Ovary (tissue), 9 donors: Measurements from ENCODE around the gene FBXL19. TPM values are rescaled to one million over a fixed set of nuclear protein-coding genes. Genes with fewer than 3 reads are reported as not detected.

Source experiments
- DNase-seq, 5 donors: peaks; one replicate each; pipeline ENCODE4 v3.0.0-alpha.2; 2019 to 2020
- H3K27ac ChIP-seq, 2 donors: fragments of 200-600 bp; one replicate each; pipeline versions ENCODE4 v1.5.1 to v1.8.0; 2019 to 2022
- H3K27me3 ChIP-seq: fragments of 200-600 bp; one replicate; pipeline ENCODE4 v1.8.0; 2022
- H3K36me3 ChIP-seq: fragments of 200-600 bp; sonication (generic); one replicate; pipeline ENCODE4 v1.5.1; 2019
- H3K4me1 ChIP-seq: one replicate; pipeline ENCODE4 v1.8.1; 2013; ENCODE audit warnings: mild to moderate bottlenecking, moderate library complexity; ENCODE audit not compliant: insufficient read depth
- H3K4me3 ChIP-seq: fragments of 200-600 bp; sonication (generic); one replicate; pipeline ENCODE4 v1.5.1; 2017
- H3K9me3 ChIP-seq, 2 donors: fragments of 200-600 bp in 1 of 2; sonication (generic) in 1 of 2; one replicate each; pipeline versions ENCODE4 v1.5.1 to v1.8.1; 2013 to 2019; ENCODE audit warnings: mild to moderate bottlenecking in 1 of 2, moderate library complexity in 1 of 2
- EP300 ChIP-seq: sonication (generic); formaldehyde crosslinking; IDR thresholded peaks from one replicate; pipeline ENCODE4 v1.6.1; 2017; ENCODE audit warnings: antibody characterized with exemption
- POLR2A ChIP-seq: fragments of 450-650 bp; IDR thresholded peaks from one replicate; pipeline ENCODE4 v1.6.1; 2017; ENCODE audit warnings: antibody characterized with exemption, mild to moderate bottlenecking, moderate library complexity
- WGBS, 3 donors: extraction: QIAGEN DNeasy Blood & Tissue Kit in 1 of 3; methylation state at CpG; one replicate each; pipeline versions ENCODE4 v1.1.5 to v1.1.7; 2013 to 2017; 5-methylcytosine and 5-hydroxymethylcytosine counted together
- intact Hi-C, 4 donors: fragments of 100-400 bp; cut with DNase I; formaldehyde crosslinking; loops; one replicate each; pipeline versions ENCODE4 v1.11.0 to v1.15.1; 2022 to 2023
- polyA plus RNA-seq, 2 donors: library from polyadenylated mRNA; stranded (reverse); fragments of 200-250 nt in 1 of 2; fragments of 350-450 nt in 1 of 2; fragmentation: Illumina TruSeq in 1 of 2; extraction: RNeasy Lipid Tissue Mini Kit (QIAGEN cat#74804) in 1 of 2; gene quantifications; one replicate each; pipeline ENCODE4 v1.2.3, GENCODE V29; 2013 to 2014
- total RNA-seq, 7 donors: library from RNA; depleted of rRNA in 2 of 7; stranded (reverse); fragments of >200 nt in 2 of 7; fragmentation: NEBNext Ultra II Directional in 3 of 7; extraction: Animal tissue kit (Norgen Biotek cat#: 25700) in 3 of 7; gene quantifications; one replicate each; pipeline versions ENCODE4 v1.1.0 to v1.2.4, GENCODE V29; 2016 to 2023
- TF ChIP-seq, protein P1 (sequence below), 3 donors: fragments of 450-650 bp in 2 of 3; fragments of 200-600 bp in 1 of 3; IDR thresholded peaks; one replicate each; pipeline versions ENCODE4 v1.5.1 to v1.8.0; 2016 to 2022; ENCODE audit warnings: antibody characterized with exemption in 3 of 3, mild to moderate bottlenecking in 1 of 3
- donor health status: DM: no; HTN: no; CAD: no; lungs with moderate emphysema.
- donor health status: DM: no; HTN: no; CAD: no.
- donor health status: Bipolar disorder and iron deficiency.
- donor health status: DM: yes; HTN: yes; CAD: no.
- donor health status: DM: no; HTN: no; CAD: no.
- donor health status: DM: yes; HTN: yes; CAD: no.

FBXL19 gene
- total and polyA plus RNA-seq, 9 donors = 1.6 to 24.3 (median 14.4) TPM

DNA sequence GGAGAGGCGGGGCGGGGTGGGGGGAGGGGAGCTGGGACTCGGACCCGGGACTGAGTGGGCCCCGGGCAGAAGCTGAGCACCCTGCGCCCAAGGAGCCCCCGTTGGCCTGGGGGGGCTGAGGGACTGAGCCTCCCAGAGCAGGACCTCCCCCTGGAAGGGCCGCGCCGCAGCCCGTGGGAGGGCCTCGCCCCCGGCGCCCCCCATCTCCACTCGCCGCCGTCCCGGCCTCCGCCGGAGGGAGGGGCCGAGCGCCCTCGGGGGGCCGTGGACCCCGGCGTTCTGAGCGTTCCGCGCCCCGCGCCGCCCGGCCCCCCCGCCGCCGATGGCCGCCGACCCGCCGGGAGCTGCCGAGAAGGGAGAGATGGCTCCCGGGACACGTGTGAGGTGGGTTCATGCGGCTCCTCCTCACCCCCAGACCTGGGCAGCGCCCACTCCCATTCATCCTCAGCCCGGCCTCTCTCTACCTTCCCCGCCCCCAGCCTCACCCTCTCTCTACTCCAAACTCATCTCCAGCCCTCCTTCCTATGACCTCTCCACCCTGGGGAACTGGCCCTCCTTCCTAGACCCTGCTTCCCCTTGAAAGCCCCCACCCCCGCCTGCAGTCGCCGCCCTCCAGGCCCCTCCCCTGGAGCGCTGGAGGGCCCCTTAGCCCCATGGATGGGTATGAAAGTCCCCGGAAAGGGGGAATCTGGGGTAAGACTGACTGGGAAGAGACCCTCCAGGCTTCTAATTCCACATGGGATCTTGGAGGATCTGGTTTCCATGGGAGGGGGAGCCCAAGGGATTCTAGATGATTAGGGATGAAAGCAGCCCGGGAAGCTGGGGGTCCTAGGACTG, 922 bp downstream of the FBXL19 start:
- intact Hi-C loops = no loop called here
- Histone ChIP-seq H3K9me3 (no peaks in the 10 kb centered on the region), H3K27ac (peak overlapping the region; percentile 77 to 85), H3K4me1 (no peaks in the 10 kb centered on the region), H3K36me3 (no peaks in the 10 kb centered on the region), H3K27me3 (no peaks in the 10 kb centered on the region), H3K4me3 (peak overlapping the region; percentile 84)
- TF ChIP-seq POLR2A (no peak), EP300 (no peak)
- TF ChIP-seq, protein P1, sequence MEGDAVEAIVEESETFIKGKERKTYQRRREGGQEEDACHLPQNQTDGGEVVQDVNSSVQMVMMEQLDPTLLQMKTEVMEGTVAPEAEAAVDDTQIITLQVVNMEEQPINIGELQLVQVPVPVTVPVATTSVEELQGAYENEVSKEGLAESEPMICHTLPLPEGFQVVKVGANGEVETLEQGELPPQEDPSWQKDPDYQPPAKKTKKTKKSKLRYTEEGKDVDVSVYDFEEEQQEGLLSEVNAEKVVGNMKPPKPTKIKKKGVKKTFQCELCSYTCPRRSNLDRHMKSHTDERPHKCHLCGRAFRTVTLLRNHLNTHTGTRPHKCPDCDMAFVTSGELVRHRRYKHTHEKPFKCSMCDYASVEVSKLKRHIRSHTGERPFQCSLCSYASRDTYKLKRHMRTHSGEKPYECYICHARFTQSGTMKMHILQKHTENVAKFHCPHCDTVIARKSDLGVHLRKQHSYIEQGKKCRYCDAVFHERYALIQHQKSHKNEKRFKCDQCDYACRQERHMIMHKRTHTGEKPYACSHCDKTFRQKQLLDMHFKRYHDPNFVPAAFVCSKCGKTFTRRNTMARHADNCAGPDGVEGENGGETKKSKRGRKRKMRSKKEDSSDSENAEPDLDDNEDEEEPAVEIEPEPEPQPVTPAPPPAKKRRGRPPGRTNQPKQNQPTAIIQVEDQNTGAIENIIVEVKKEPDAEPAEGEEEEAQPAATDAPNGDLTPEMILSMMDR (IDR thresholded peaks at IDR 0.05) = no peak
- 2 to 5% (median 3%) methylated on average over 21 to 53 of the region's 53 CpGs for WGBS, 3 donors
- peak; percentile 53 to 76 (median 73) for DNase-seq

DNA sequence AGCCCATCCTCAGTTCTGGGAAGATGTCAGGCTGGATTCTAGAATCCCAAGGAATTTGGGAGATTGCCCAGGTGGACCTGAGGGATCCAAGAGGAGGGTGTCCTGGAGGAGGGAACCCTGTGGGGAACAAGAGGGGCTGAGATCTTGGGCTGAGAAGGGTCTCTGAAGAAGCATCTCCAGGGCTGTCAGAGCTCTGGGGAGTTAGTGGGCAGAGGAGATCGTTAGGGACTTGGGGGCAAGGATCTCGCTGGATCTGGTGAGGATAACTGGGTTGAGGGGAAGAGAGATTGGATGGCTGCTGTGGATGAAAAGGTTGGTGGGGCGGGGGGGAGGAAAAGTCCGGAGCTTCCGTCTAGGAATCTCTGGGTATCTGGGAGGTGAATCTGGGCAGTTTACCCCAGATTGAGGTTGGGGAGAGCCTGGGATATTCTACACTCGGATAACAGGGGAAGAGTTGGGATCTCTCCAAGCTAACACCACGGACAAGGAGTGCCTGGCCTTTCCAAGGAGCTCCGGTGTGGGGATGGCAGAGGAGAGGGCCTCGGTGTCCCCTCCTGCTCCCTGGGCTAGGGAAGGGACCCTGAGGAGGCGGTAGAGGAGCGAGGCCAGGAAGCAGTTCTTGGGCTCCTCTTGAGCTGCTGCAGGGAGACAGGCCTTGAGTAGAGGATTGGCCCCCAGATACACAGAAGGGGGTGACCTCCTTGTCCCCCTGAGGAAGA, 1.7 kb downstream of the FBXL19 start:
- Histone ChIP-seq H3K27ac (peak overlapping the region in 1 of 2 donors; percentile 85), H3K9me3 (no peaks in the 10 kb centered on the region), H3K36me3 (no peaks in the 10 kb centered on the region), H3K4me3 (no peak overlapping the region), H3K4me1 (no peaks in the 10 kb centered on the region), H3K27me3 (no peaks in the 10 kb centered on the region)
- DNase-seq = peak in 2 of 5 donors; percentile 38 to 50
- TF ChIP-seq EP300 = no peak
- TF ChIP-seq, protein P1 (IDR thresholded peaks at IDR 0.05) = no peak
- TF ChIP-seq POLR2A = no peak
- intact Hi-C loops = no loop called here
- 49 to 58% (median 55%) methylated on average over 11 of the region's 11 CpGs for WGBS, 3 donors

DNA sequence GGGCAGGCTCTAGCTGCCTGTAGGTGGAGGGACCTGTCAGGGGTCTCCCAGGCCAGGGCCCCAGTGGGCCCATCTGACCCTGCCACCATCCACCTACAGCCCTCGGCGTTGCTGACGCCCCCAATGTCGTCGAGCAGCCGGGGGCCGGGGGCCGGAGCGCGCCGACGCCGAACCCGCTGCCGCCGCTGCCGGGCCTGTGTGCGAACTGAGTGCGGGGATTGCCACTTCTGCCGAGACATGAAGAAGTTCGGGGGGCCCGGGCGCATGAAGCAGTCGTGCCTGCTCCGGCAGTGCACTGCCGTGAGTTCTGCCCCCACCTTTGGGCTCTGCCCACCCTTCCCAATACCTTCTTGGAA, 2.2 kb downstream of the FBXL19 start:
- WGBS, 3 donors = 81 to 85% (median 83%) methylated on average over 26 of the region's 26 CpGs
- H3K36me3 ChIP-seq = no peaks in the 10 kb centered on the region
- DNase-seq = peak in 3 of 5 donors; percentile 36 to 59 (median 59)
- TF ChIP-seq, protein P1 (IDR thresholded peaks at IDR 0.05) = no peak
- no peak for TF ChIP-seq EP300
- TF ChIP-seq POLR2A = no peak
- H3K27me3 ChIP-seq = no peaks in the 10 kb centered on the region
- intact Hi-C loops = no loop called here
- no peaks in the 10 kb centered on the region for H3K4me1 ChIP-seq
- H3K4me3 ChIP-seq = no peak overlapping the region
- H3K27ac ChIP-seq = no peak overlapping the region
- no peaks in the 10 kb centered on the region for H3K9me3 ChIP-seq

DNA sequence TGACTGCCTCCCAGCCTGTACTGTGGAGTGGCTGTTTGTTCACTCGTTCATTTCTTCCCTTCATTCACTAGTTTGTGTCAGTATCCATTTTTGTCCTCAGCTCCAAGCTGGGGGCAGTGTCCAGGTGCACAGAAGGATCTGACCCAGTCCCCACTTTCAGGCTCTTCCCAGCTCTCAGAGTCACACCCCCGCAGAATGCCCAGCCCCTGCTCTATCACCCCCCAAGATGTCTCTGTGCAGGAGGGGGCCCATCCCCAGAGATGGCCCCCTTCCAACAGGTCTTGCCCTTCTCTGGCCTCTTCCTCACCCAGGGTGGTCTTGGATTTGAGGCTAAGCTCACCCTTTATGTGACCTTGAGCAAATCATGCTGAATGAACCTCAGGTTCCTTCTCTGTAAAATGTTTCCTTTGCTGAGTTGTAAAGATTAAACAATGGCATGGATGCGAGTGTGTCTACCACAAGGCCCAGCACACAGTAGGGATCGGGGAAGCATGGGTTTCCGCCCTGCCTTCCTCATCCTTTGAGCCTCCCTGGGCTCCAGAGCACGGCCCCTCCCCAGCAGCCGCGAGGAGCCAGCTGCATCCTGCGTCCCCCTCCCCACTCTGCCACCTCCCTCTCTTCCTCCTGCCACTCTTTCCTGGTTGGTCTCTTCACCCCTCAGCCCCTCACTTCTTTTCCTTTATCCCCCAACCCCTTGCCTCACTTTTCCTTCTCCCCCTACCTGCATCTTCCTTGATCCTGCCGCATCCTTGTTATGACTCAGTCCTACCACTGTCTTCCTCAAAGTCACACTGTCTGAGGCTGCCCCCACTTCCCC, 2.8 kb downstream of the FBXL19 start:
- TF ChIP-seq EP300 = no peak
- TF ChIP-seq, protein P1 (IDR thresholded peaks at IDR 0.05) = no peak
- no peak for TF ChIP-seq POLR2A
- peak in 2 of 5 donors; percentile 21 to 42 for DNase-seq
- WGBS, 3 donors = 57 to 60% (median 57%) methylated on average over 10 of the region's 10 CpGs
- no peaks in the 10 kb centered on the region for H3K27me3 ChIP-seq
- no peaks in the 10 kb centered on the region for H3K9me3 ChIP-seq
- H3K4me3 ChIP-seq = no peak overlapping the region
- H3K36me3 ChIP-seq = no peaks in the 10 kb centered on the region
- no peaks in the 10 kb centered on the region for H3K4me1 ChIP-seq
- intact Hi-C loops = no loop called here
- H3K27ac ChIP-seq = no peak overlapping the region
